A673 (cell line): ENCODE results near the gene TNFRSF12A. TPM values are rescaled to one million over a fixed set of nuclear protein-coding genes. Genes with fewer than 3 reads are reported as not detected.

ENCODE experiments used
- BruUV-seq: library from RNA; stranded (reverse); fragments of 400-500 nt; replicated peaks from 2 replicates; lab custom pipeline; 2021; lab: Mats Ljungman, UMichigan
- CTCF ChIA-PET: fragments of 300-600 bp; sonication (Branson Sonifier 250); formaldehyde crosslinking; loops from one replicate; lab custom pipeline; 2022; ENCODE audit warnings: antibody characterized with exemption; lab: Charles Lee
- POLR2A ChIA-PET: fragments of 300-600 bp; sonication (Branson Sonifier 250); formaldehyde crosslinking; loops from one replicate; lab custom pipeline; 2022; ENCODE audit warnings: antibody characterized with exemption; ENCODE audit not compliant: low non-redundant PET; lab: Charles Lee
- DNase-seq: peaks from one replicate; pipeline ENCODE4 v3.0.0-alpha.2; 2015; ENCODE audit warnings: low spot score
- H3K27ac ChIP-seq: fragments of 200-600 bp; sonication (generic); 2 replicates; pipeline ENCODE4 v1.5.1; 2016; ENCODE audit warnings: mixed run types, low read depth, mild to moderate bottlenecking, mixed read lengths, antibody characterized with exemption, low read length; ENCODE audit not compliant: poor library complexity, severe bottlenecking
- H3K27me3 ChIP-seq: fragments of 200-600 bp; sonication (generic); replicated peaks from 2 replicates; pipeline ENCODE4 v1.6.1; 2017; ENCODE audit warnings: mixed run types, low read depth, mild to moderate bottlenecking, mixed read lengths, antibody characterized with exemption, low read length; ENCODE audit not compliant: insufficient read depth, poor library complexity
- H3K36me3 ChIP-seq: fragments of 200-600 bp; sonication (generic); 2 replicates; pipeline ENCODE4 v1.6.1; 2016; ENCODE audit warnings: mixed run types, mild to moderate bottlenecking, mixed read lengths, antibody characterized with exemption, low read length; ENCODE audit not compliant: insufficient read depth, poor library complexity, severe bottlenecking
- H3K4me1 ChIP-seq: fragments of 200-600 bp; sonication (generic); 2 replicates; pipeline ENCODE4 v1.6.1; 2017; ENCODE audit warnings: mixed run types, mild to moderate bottlenecking, mixed read lengths, antibody characterized with exemption, low read length; ENCODE audit not compliant: insufficient read depth, poor library complexity, severe bottlenecking
- H3K4me3 ChIP-seq: fragments of 200-600 bp; sonication (generic); 2 replicates; pipeline ENCODE4 v1.5.1; 2016; ENCODE audit warnings: low read depth, mixed run types, mild to moderate bottlenecking, mixed read lengths, low read length; ENCODE audit not compliant: poor library complexity, severe bottlenecking
- H3K9me3 ChIP-seq: fragments of 200-600 bp; sonication (generic); 2 replicates; pipeline ENCODE4 v1.6.1; 2016; ENCODE audit warnings: mixed run types, low read depth, mild to moderate bottlenecking, mixed read lengths, antibody characterized with exemption, low read length; ENCODE audit not compliant: poor library complexity, severe bottlenecking
- CTCF ChIP-seq: fragments of 300-800, 200-600 bp; sonication (generic); conservative IDR thresholded peaks from 2 replicates; pipeline ENCODE4 v1.5.1; 2017; ENCODE audit warnings: low read depth, mild to moderate bottlenecking, antibody characterized with exemption, low read length, moderate library complexity, mixed read lengths
- EZH2 ChIP-seq: fragments of 200-600 bp; sonication (generic); IDR thresholded peaks from 2 replicates; pipeline ENCODE4 v1.6.1; 2017; ENCODE audit warnings: borderline replicate concordance, low read depth, mild to moderate bottlenecking, mixed read lengths, antibody characterized with exemption, low read length; ENCODE audit not compliant: poor library complexity, severe bottlenecking
- intact Hi-C: fragments of 100-400 bp; cut with micrococcal nuclease; formaldehyde crosslinking; loops from one replicate; pipeline ENCODE4 v1.10.0; 2022; ENCODE audit not compliant: unreplicated experiment
- total RNA-seq: library from RNA; stranded (reverse); gene quantifications from 2 replicates; pipeline ENCODE4 v1.2.3, GENCODE V29; 2021

Gene TNFRSF12A
- total RNA-seq, 1 experiment from 2014 or later = 39.5 TPM

- TF ChIP-seq EZH2 (no peak), CTCF (no peak)
- H3K27me3 ChIP-seq = no peaks in the 10 kb centered on the region
- H3K27ac ChIP-seq = no peak overlapping the region
- no peaks in the 10 kb centered on the region for H3K9me3 ChIP-seq
- BruUV-seq = no TSS peak
- H3K4me1 ChIP-seq = peaks cover 10% of the 10 kb centered on the region
- no peak overlapping the region for H3K4me3 ChIP-seq
- CTCF ChIA-PET = interaction anchor here (0.7 kb wide), 1 partner anchor 318 kb away, joined by 7 read pairs; no protein-coding TSS in a partner anchor
- H3K36me3 ChIP-seq = no peaks in the 10 kb centered on the region
- intact Hi-C loops = no loop called here
- POLR2A ChIA-PET = interaction anchor here (0.7 kb wide), 1 partner anchor 18 kb away, joined by 12 read pairs; no protein-coding TSS in a partner anchor
- no peak for DNase-seq
These were observed 37.8 kb upstream of the TNFRSF12A start for GRCh38 chr16:2982402-2982801.

- DNase-seq = peak; percentile 88
- no peaks in the 10 kb centered on the region for H3K9me3 ChIP-seq
- H3K4me3 ChIP-seq = no peak overlapping the region
- ChIA-PET CTCF (no interaction called here), POLR2A (no interaction called here)
- no peaks in the 10 kb centered on the region for H3K36me3 ChIP-seq
- peaks cover 10% of the 10 kb centered on the region for H3K4me1 ChIP-seq
- BruUV-seq = no TSS peak
- intact Hi-C loops = no loop called here
- H3K27ac ChIP-seq = no peak overlapping the region
- TF ChIP-seq CTCF (peak; percentile 72), EZH2 (no peak)
- H3K27me3 ChIP-seq = no peaks in the 10 kb centered on the region
These were observed 36.4 kb upstream of the TNFRSF12A start for GRCh38 chr16:2983706-2984136.

- ChIA-PET CTCF (no interaction called here), POLR2A (no interaction called here)
- no peak overlapping the region for H3K4me3 ChIP-seq
- no peaks in the 10 kb centered on the region for H3K27me3 ChIP-seq
- intact Hi-C loops = no loop called here
- peaks cover 4% of the 10 kb centered on the region for H3K4me1 ChIP-seq
- H3K9me3 ChIP-seq = no peaks in the 10 kb centered on the region
- H3K36me3 ChIP-seq = no peaks in the 10 kb centered on the region
- no peak for TF ChIP-seq EZH2
- no peak for TF ChIP-seq CTCF
- H3K27ac ChIP-seq = no peak overlapping the region
- no TSS peak for BruUV-seq
- no peak for DNase-seq
These were observed 34.7 kb upstream of the TNFRSF12A start for GRCh38 chr16:2985462-2985861.
